HUES6 (cell line): ENCODE measurements around the gene IQCF2.

Experiments
- H3K27ac ChIP-seq: 2 replicates; pipeline ENCODE4 v1.7.0; 2013; ENCODE audit warnings: low read depth, mild to moderate bottlenecking, low read length, inconsistent platforms
- H3K27me3 ChIP-seq: 2 replicates; pipeline ENCODE4 v1.6.1; 2013; ENCODE audit warnings: low read length; ENCODE audit not compliant: control insufficient read depth, insufficient read depth
- H3K36me3 ChIP-seq: 2 replicates; pipeline ENCODE4 v1.6.1; 2013; ENCODE audit warnings: low read length; ENCODE audit not compliant: control insufficient read depth, insufficient read depth
- H3K4me1 ChIP-seq: 2 replicates; pipeline ENCODE4 v1.6.1; 2013; ENCODE audit warnings: low read length; ENCODE audit not compliant: control insufficient read depth, insufficient read depth
- H3K4me3 ChIP-seq: 2 replicates; pipeline ENCODE4 v1.5.1; 2013; ENCODE audit warnings: low read depth, low read length
- H3K9ac ChIP-seq: one replicate; pipeline ENCODE4 v1.6.1; 2013; ENCODE audit warnings: mild to moderate bottlenecking, low read length
- H3K9me3 ChIP-seq: 2 replicates; pipeline ENCODE4 v1.6.1; 2013; ENCODE audit warnings: low read depth, low read length; ENCODE audit not compliant: control insufficient read depth, insufficient read depth

The IQCF2 gene

GRCh38 chr3:51860703-51861665 lies at the start of gene IQCF2:
IQCF2 (plus strand) TSS chr3:51861615; CDS start chr3:51861667, 52 bp downstream.
- Histone ChIP-seq H3K9me3 (peaks cover 25% of the 10 kb centered on the region), H3K27me3 (no peaks in the 10 kb centered on the region), H3K27ac (no peak within 1 kb of the TSS), H3K9ac (no peak within 1 kb of the TSS), H3K4me1 (peaks cover 8% of the 10 kb centered on the region), H3K36me3 (no peaks in the 10 kb centered on the region), H3K4me3 (no peak within 1 kb of the TSS)

DNA sequence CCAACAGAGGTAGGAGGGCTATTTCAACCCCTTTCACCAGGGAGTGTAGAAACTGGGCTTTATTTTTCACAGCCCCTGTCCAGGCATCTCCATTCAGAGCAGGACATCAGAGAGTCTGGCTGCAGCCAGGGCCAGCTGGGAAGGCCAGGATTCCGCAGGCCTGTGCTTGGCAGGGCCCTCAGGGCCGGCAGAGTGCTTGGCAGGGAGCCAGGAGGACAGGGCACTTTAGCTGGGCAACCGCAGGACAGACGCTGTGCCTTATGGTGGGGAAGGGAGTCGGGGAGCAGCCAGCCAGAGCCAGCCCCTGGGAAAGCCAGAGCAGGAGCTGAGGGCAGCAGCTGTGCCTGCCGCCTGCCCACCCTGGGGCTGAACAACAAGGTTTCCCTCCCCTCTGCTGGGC lies 47.9 kb upstream of the IQCF2 start:
- no peaks in the 10 kb centered on the region for H3K36me3 ChIP-seq

GRCh38 chr3:51814034-51814433 lies 47.4 kb upstream of the IQCF2 start:
- no peak overlapping the region for H3K27ac ChIP-seq
- no peak overlapping the region for H3K9ac ChIP-seq
- no peaks in the 10 kb centered on the region for H3K27me3 ChIP-seq
- no peak overlapping the region for H3K4me3 ChIP-seq
- H3K36me3 ChIP-seq: no peaks in the 10 kb centered on the region
- no peaks in the 10 kb centered on the region for H3K4me1 ChIP-seq
- 0 out of 2 replicates have a peak, but pooled peaks cover under 1% of the 10 kb centered on the region for H3K9me3 ChIP-seq

More for the DNA sequence above, 47.9 kb upstream of the IQCF2 start:
- Histone ChIP-seq H3K9me3 (0 out of 2 replicates have a peak, but pooled peaks cover 3% of the 10 kb centered on the region), H3K4me3 (no peak overlapping the region), H3K27me3 (no peaks in the 10 kb centered on the region), H3K4me1 (no peaks in the 10 kb centered on the region), H3K9ac (no peak overlapping the region), H3K27ac (no peak overlapping the region)

GRCh38 chr3:51815614-51816013 lies 45.8 kb upstream of the IQCF2 start:
- Histone ChIP-seq H3K36me3 (no peaks in the 10 kb centered on the region), H3K27ac (no peak overlapping the region), H3K4me3 (no peak overlapping the region), H3K9me3 (no peaks in the 10 kb centered on the region), H3K4me1 (no peaks in the 10 kb centered on the region), H3K27me3 (no peaks in the 10 kb centered on the region), H3K9ac (no peak overlapping the region)

- no peaks in the 10 kb centered on the region for H3K9me3 ChIP-seq
- no peaks in the 10 kb centered on the region for H3K4me1 ChIP-seq
- no peak overlapping the region for H3K27ac ChIP-seq
- no peak overlapping the region for H3K4me3 ChIP-seq
- H3K36me3 ChIP-seq: no peaks in the 10 kb centered on the region
- no peaks in the 10 kb centered on the region for H3K27me3 ChIP-seq
- no peak overlapping the region for H3K9ac ChIP-seq
Measured at GRCh38 chr3:51816723-51817122, 44.7 kb upstream of the IQCF2 start.

- no peak overlapping the region for H3K9ac ChIP-seq
- no peaks in the 10 kb centered on the region for H3K27me3 ChIP-seq
- H3K27ac ChIP-seq: no peak overlapping the region
- no peaks in the 10 kb centered on the region for H3K9me3 ChIP-seq
- no peaks in the 10 kb centered on the region for H3K36me3 ChIP-seq
- H3K4me1 ChIP-seq: no peaks in the 10 kb centered on the region
- no peak overlapping the region for H3K4me3 ChIP-seq
Measured at GRCh38 chr3:51817375-51817774, 44.0 kb upstream of the IQCF2 start.

- no peak overlapping the region for H3K27ac ChIP-seq
- no peaks in the 10 kb centered on the region for H3K9me3 ChIP-seq
- no peaks in the 10 kb centered on the region for H3K36me3 ChIP-seq
- no peaks in the 10 kb centered on the region for H3K27me3 ChIP-seq
- no peaks in the 10 kb centered on the region for H3K4me1 ChIP-seq
- H3K4me3 ChIP-seq: no peak overlapping the region
- H3K9ac ChIP-seq: no peak overlapping the region
Measured at GRCh38 chr3:51819151-51819550, 42.3 kb upstream of the IQCF2 start.

DNA sequence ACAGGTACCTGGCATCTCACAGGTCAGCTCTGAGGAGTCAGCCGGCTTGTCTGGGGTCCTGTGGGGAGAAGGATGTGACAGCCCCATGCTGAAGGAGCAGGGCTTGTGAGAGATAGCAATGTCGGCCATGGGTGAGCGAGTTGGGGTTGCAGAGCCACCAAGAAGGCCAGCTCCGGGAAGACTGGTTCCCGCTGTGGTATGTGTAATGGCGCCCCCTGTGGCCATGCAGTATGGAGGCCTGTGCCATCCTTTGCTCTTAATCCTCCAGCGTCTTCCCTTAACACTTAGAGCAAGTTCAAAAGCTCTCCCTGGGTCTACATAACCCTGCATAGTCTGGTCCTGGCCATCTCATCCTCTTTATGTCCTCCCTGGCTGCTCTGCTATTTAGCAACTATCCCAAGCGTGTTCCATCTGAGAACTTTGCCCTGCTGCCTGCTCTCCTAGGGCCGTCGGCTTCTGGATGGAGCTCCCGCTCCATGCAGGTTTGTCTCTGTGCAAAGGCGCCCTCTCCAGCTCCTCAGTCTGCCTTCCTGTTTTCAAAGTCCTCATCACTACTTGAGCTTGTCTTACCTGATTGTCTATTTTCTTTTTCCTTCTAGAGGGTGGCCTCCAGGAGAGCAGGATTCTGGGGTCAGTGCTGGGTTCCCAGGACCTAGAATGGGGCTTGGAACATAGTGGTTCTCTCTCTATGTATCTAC lies 41.6 kb upstream of the IQCF2 start:
- Histone ChIP-seq H3K9ac (no peak overlapping the region), H3K4me3 (no peak overlapping the region), H3K27me3 (no peaks in the 10 kb centered on the region), H3K4me1 (no peaks in the 10 kb centered on the region), H3K36me3 (no peaks in the 10 kb centered on the region), H3K9me3 (no peaks in the 10 kb centered on the region), H3K27ac (no peak overlapping the region)

- H3K27me3 ChIP-seq: no peaks in the 10 kb centered on the region
- no peaks in the 10 kb centered on the region for H3K36me3 ChIP-seq
- no peak overlapping the region for H3K9ac ChIP-seq
- H3K27ac ChIP-seq: no peak overlapping the region
- H3K4me1 ChIP-seq: no peaks in the 10 kb centered on the region
- H3K9me3 ChIP-seq: peaks cover 19% of the 10 kb centered on the region
- H3K4me3 ChIP-seq: no peak overlapping the region
Measured at GRCh38 chr3:51828297-51828696, 33.1 kb upstream of the IQCF2 start.

- H3K4me1 ChIP-seq: no peaks in the 10 kb centered on the region
- no peak overlapping the region for H3K27ac ChIP-seq
- no peak overlapping the region for H3K4me3 ChIP-seq
- no peaks in the 10 kb centered on the region for H3K27me3 ChIP-seq
- H3K9ac ChIP-seq: no peak overlapping the region
- no peaks in the 10 kb centered on the region for H3K36me3 ChIP-seq
- H3K9me3 ChIP-seq: peaks cover 19% of the 10 kb centered on the region
Measured at GRCh38 chr3:51830345-51830744, 31.1 kb upstream of the IQCF2 start.

DNA sequence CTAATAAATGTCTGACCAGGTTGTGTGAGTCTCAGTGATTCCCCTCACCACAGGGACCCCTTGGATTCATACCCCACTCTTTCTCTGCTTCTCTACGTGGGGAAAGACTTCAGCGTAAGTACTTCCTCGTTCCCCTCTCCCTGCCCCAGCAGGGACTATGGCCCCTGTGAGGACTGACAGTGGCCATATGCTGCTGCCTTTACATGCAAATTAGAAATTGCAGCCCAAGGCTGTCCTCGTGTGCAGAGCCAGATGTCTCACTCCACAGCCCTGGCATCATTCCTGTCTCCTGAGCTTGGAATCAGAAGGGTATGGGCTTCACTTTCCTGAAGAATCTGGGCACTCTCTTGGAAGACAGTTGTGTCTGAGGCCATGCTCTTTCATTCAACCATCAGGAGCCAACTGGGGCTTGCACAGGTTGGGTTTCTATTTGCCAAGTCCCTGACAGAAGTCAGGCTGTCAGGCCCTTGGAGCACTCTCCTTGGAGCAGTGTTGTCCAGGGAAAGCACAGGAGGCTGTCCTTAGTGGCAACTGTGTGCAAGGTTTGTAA lies 30.5 kb upstream of the IQCF2 start:
- no peaks in the 10 kb centered on the region for H3K4me1 ChIP-seq
- no peaks in the 10 kb centered on the region for H3K36me3 ChIP-seq
- no peak overlapping the region for H3K27ac ChIP-seq
- no peak overlapping the region for H3K4me3 ChIP-seq
- H3K27me3 ChIP-seq: no peaks in the 10 kb centered on the region
- H3K9ac ChIP-seq: no peak overlapping the region
- H3K9me3 ChIP-seq: peaks cover 19% of the 10 kb centered on the region
